GM12801 (cell line): Measurements from ENCODE around the gene RAD51B.

ENCODE experiments used
- TF ChIP-seq, protein P1 (sequence below): IDR thresholded peaks from one replicate; pipeline ENCODE4 v1.5.1; 2011; ENCODE audit warnings: control low read depth; ENCODE audit not compliant: insufficient read length; ENCODE audit errors: extremely low read depth

Gene RAD51B

DNA sequence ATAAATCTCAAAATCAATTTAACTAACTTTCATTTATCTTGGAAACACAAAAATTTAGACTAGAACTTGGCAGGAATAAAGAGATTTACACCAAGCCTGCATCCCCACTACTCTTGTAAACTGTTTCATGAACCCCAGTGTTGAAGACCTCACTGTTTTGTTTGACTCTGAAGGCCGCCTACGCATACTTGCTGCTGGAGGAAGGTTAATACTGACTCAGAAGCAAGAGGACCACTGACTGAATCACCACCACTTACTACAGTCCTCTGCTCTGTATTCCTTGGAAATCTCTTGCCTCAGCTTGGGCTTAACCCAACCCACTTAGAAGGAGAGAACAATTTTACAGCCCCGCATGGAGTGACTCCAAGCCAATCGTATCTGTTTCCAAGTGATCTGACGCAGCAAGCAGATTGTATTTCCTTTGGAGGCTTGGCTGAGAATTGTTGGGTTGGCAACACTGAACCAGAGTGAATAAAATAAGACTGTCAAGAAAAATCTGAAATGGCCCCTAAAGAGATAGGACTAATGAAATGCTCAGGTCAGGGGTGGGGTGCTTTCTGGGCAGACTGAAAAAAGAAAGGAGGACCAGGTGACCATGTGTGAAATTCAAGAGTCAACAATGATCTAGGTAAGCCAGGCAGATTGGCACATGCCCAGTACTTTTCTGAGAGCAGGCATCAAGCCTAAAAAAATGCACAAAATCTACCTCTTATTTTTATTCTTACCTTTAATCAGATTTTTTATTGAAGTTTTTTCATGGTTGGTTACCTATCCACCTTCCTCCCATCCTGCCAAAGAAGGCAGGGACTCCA lies 724.7 kb downstream of the RAD51B start:
- TF ChIP-seq, protein P1, sequence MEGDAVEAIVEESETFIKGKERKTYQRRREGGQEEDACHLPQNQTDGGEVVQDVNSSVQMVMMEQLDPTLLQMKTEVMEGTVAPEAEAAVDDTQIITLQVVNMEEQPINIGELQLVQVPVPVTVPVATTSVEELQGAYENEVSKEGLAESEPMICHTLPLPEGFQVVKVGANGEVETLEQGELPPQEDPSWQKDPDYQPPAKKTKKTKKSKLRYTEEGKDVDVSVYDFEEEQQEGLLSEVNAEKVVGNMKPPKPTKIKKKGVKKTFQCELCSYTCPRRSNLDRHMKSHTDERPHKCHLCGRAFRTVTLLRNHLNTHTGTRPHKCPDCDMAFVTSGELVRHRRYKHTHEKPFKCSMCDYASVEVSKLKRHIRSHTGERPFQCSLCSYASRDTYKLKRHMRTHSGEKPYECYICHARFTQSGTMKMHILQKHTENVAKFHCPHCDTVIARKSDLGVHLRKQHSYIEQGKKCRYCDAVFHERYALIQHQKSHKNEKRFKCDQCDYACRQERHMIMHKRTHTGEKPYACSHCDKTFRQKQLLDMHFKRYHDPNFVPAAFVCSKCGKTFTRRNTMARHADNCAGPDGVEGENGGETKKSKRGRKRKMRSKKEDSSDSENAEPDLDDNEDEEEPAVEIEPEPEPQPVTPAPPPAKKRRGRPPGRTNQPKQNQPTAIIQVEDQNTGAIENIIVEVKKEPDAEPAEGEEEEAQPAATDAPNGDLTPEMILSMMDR = no peak

DNA sequence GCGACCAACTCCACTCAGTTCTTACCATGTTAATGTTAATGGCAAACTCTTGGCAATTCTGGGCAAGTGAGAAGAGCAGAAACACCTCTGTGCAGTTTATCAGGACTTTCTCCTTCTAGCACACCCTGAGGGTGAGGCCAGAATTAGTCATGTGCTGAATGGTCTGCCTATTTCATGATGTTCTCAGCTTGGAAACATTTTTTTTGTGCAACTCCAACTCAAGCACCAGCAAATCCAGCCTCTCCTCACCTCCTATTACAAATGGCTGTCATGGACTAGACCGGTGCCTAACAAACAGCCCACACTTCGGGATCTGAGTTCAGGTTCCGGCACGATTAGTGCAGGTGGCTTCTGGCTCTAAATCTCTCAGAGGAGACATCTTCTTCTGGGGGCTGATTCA lies 727.3 kb downstream of the RAD51B start:
- TF ChIP-seq, protein P1 = no peak

DNA sequence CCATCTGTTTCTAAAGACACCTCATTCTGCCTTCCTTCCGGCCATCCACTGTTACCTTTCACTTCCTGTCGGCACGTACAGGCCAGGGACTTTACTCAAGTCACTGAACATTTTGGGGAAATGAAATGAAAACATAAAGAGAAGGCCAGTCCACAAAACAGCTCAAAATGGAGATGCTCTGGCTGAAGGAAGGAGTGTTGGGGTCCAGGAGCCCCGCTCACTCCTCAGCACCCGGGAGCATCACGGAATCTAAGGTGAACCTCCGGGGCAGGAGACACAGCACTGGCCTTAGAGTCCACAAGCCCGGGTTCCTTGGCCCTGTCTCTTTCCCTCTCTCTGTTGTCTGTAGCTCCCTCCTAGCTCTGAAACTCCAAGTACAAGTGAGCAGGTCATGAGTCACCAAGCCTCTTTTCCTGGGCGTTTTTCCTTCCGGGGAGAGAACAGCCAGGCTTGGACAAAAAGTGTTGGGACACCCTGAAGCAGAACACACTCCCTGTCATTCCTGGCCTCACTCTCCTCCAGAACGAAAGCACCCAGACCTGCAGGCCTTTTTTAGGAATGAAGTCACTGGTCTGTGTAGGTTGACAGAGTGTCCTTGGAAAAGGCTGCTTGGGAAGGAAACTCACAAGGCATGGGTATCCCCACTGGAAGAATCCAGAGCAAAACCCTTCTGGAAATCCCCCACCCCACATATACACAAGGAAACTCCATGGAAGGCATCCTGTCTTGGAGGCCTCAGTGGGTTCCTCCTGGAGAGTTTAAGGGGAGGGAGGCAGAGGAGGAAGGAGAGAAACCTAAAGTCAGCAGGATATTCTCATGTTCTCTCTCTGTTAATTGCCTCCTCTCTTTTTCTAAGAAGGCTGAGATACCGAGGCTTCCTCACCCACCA lies 728.0 kb downstream of the RAD51B start:
- TF ChIP-seq, protein P1 = no peak

DNA sequence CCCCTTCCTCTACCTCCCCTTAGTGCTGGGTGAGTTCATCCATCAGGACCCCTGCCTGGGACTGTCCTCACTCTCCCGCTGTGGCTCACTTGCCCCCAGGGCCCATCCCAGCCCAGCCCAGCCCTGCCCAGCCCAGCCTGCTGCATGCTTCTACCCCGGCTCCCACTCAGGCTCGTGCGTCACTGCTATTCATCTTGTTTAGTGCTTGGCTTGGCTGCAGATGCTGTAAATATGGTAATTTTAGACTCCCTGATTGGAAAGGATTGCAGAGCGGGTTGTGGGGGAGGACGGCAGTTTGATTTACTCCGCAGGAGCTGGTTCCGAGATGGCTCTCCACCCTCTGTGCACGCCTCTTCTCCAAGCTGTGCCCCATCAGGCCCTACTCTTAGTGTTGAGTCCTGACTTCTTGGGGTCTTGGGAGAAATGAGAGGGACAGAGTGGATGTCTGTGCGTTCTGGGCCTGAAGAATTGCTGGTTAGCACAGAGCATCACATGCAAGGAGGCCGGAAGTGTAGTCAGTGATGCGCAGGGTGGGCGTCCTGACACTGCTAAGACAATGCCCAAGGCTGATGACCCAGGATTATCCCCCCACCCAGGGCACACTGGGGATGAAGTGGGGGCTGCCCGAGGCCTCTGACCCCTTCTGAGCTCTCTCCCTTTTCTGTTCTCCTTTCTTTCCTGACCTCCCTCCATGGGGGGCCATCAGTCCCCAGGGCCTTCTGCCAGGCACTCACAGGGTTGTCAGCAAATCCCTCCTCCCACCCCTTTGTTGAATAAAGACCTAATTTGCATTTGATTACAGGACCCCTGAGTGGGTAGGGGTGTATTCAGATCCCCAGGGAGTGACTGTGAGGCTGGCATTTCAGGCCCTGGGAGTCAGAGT lies 728.9 kb downstream of the RAD51B start:
- TF ChIP-seq, protein P1 = no peak

DNA sequence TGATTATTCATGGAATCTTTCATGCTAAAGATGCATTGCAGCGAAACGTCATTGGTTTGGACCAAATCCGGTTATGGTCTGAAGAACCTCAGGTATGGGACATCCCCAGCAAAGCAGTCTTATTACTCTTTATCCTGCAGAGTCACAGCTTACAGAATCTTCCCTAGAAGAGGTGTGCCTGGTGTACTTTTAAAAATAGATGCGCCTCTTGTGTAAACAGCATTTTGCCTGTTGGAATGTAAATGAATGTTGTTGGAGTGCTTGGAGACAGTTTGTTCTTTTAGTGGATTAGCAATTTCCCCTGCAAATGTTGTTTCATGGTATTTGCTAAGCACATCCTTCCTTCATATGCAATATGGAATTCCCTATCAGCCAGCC lies 730.7 kb downstream of the RAD51B start:
- TF ChIP-seq, protein P1 = no peak

DNA sequence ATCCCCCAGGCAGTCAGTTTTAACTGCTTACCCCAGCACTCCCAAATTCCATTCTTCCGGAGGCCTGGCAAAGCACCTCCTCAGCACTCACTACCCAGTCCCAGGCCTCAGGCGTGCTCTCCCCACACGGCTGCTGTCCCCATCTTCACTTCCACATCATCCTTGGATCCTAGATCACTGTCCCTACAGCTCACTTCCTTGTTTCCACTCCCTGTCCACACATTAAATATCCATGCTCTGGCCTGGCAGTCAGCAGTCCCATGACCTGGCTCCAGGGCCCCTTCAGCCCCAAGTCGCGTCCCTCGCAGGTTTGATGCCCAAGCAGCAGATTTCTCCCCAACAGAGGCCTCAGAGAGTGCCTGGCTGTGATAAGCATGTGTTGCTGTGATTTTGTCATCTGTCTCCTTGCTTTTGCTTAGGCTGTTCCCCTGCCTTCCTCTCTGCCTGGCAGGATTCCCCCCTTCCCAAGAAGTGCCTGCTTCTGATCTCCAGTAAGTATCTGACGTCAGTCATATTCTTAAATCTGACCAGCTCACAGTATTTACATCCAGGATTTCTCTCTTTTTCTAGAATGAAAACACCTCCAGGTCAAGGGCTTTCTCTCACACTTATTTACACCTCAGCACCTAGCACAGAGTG lies 731.6 kb downstream of the RAD51B start:
- TF ChIP-seq, protein P1 = no peak
